Duodenal mucosa (tissue), 2 donors: Measurements from ENCODE around the gene PCSK4.
A peak's percentile ranks its signal among the peaks of the same experiment; 100 is the strongest.
"Not testable (repeated sequence)": the region's sequence is repeated elsewhere in the genome, so short reads cannot be mapped to it uniquely, and the experiment has no call there.

Source experiments
- H3K27ac ChIP-seq: one replicate; pipeline ENCODE4 v1.7.0; 2013; ENCODE audit warnings: low read depth, low read length
- H3K27me3 ChIP-seq, 2 donors: one replicate each; pipeline ENCODE4 v1.7.0; 2013; ENCODE audit warnings: low read length in 2 of 2, control low read depth in 1 of 2; ENCODE audit not compliant: insufficient read depth in 2 of 2, control insufficient read depth in 1 of 2
- H3K36me3 ChIP-seq, 2 donors: one replicate each; pipeline ENCODE4 v1.7.0; 2013; ENCODE audit warnings: low read length in 2 of 2, control low read depth in 1 of 2; ENCODE audit not compliant: insufficient read depth in 2 of 2, control insufficient read depth in 1 of 2
- H3K4me1 ChIP-seq, 2 donors: one replicate each; pipeline ENCODE4 v1.7.0; 2013; ENCODE audit warnings: low read length in 2 of 2, control low read depth in 1 of 2; ENCODE audit not compliant: insufficient read depth in 2 of 2, control insufficient read depth in 1 of 2
- H3K4me3 ChIP-seq, 2 donors: one replicate each; pipeline ENCODE4 v1.7.0; 2013; ENCODE audit warnings: low read length in 2 of 2, low read depth in 1 of 2
- H3K9ac ChIP-seq, 2 donors: one replicate each; pipeline ENCODE4 v1.7.0; 2013; ENCODE audit warnings: low read length in 2 of 2, low read depth in 1 of 2
- H3K9me3 ChIP-seq, 2 donors: one replicate each; pipeline ENCODE4 v1.7.0; 2013; ENCODE audit warnings: low read length in 2 of 2, control low read depth in 1 of 2; ENCODE audit not compliant: control insufficient read depth in 1 of 2

The PCSK4 gene

GRCh38 chr19:1522061-1522460, 31.9 kb upstream of the PCSK4 start:
- H3K9me3 ChIP-seq: no peaks in the 10 kb centered on the region
- H3K4me1 ChIP-seq: no peaks in the 10 kb centered on the region
- no peaks in the 10 kb centered on the region for H3K36me3 ChIP-seq
- peaks cover 31 to 46% of the 10 kb centered on the region in 2 donors for H3K27me3 ChIP-seq
- no peak overlapping the region for H3K9ac ChIP-seq
- H3K4me3 ChIP-seq: no peak overlapping the region
- no peak overlapping the region for H3K27ac ChIP-seq

- Histone ChIP-seq H3K27ac (no peak overlapping the region), H3K4me1 (no peaks in the 10 kb centered on the region), H3K4me3 (no peak overlapping the region), H3K9ac (no peak overlapping the region), H3K36me3 (no peaks in the 10 kb centered on the region), H3K9me3 (no peaks in the 10 kb centered on the region), H3K27me3 (peaks cover 31 to 43% of the 10 kb centered on the region in 2 donors)
Measured at GRCh38 chr19:1521636-1522035, 31.5 kb upstream of the PCSK4 start.

GRCh38 chr19:1520203-1520780, 30.1 kb upstream of the PCSK4 start:
- no peak overlapping the region for H3K27ac ChIP-seq
- no peaks in the 10 kb centered on the region for H3K4me1 ChIP-seq
- no peak overlapping the region for H3K9ac ChIP-seq
- no peaks in the 10 kb centered on the region for H3K36me3 ChIP-seq
- H3K9me3 ChIP-seq: no peaks in the 10 kb centered on the region
- peaks cover 22 to 35% of the 10 kb centered on the region in 2 donors for H3K27me3 ChIP-seq
- no peak overlapping the region for H3K4me3 ChIP-seq

GRCh38 chr19:1519802-1520201, 29.7 kb upstream of the PCSK4 start:
- H3K9me3 ChIP-seq: not testable (repeated sequence)

GRCh38 chr19:1518471-1518870, 28.3 kb upstream of the PCSK4 start:
- Histone ChIP-seq H3K36me3 (no peaks in the 10 kb centered on the region), H3K9me3 (no peaks in the 10 kb centered on the region), H3K27me3 (peaks cover 14 to 30% of the 10 kb centered on the region in 2 donors), H3K4me1 (no peaks in the 10 kb centered on the region), H3K27ac (no peak overlapping the region), H3K9ac (no peak overlapping the region), H3K4me3 (no peak overlapping the region)

More at GRCh38 chr19:1519802-1520201, 29.7 kb upstream of the PCSK4 start:
- not testable (repeated sequence) for H3K27ac ChIP-seq, H3K4me1 ChIP-seq, H3K9ac ChIP-seq, H3K4me3 ChIP-seq, H3K36me3 ChIP-seq
- peaks cover 21 to 35% of the 10 kb centered on the region in 2 donors for H3K27me3 ChIP-seq

GRCh38 chr19:1516395-1516753, 26.2 kb upstream of the PCSK4 start:
- peaks cover 5 to 9% of the 10 kb centered on the region in 2 donors for H3K4me1 ChIP-seq
- no peak overlapping the region for H3K27ac ChIP-seq
- no peak overlapping the region for H3K9ac ChIP-seq
- H3K9me3 ChIP-seq: no peaks in the 10 kb centered on the region
- H3K27me3 ChIP-seq: peaks cover 5 to 18% of the 10 kb centered on the region in 2 donors
- H3K4me3 ChIP-seq: no peak overlapping the region
- H3K36me3 ChIP-seq: no peaks in the 10 kb centered on the region

GRCh38 chr19:1514986-1515721, 25.0 kb upstream of the PCSK4 start:
- H3K9ac ChIP-seq: no peak overlapping the region
- H3K27ac ChIP-seq: no peak overlapping the region
- H3K36me3 ChIP-seq: no peaks in the 10 kb centered on the region
- H3K4me3 ChIP-seq: no peak overlapping the region
- H3K27me3 ChIP-seq: peaks cover 5 to 18% of the 10 kb centered on the region in 2 donors
- no peaks in the 10 kb centered on the region for H3K9me3 ChIP-seq
- peaks cover 13 to 17% of the 10 kb centered on the region in 2 donors for H3K4me1 ChIP-seq

- no peaks in the 10 kb centered on the region for H3K36me3 ChIP-seq
- no peak overlapping the region for H3K27ac ChIP-seq
- no peak overlapping the region for H3K9ac ChIP-seq
- H3K9me3 ChIP-seq: no peaks in the 10 kb centered on the region
- H3K4me3 ChIP-seq: no peak overlapping the region
- peaks cover 20 to 24% of the 10 kb centered on the region in 2 donors for H3K4me1 ChIP-seq
- H3K27me3 ChIP-seq: peaks cover 5 to 18% of the 10 kb centered on the region in 2 donors
Measured at GRCh38 chr19:1514295-1514661, 24.1 kb upstream of the PCSK4 start.

GRCh38 chr19:1513499-1514294, 23.5 kb upstream of the PCSK4 start:
- no peaks in the 10 kb centered on the region for H3K9me3 ChIP-seq
- H3K36me3 ChIP-seq: no peaks in the 10 kb centered on the region
- H3K27me3 ChIP-seq: peaks cover 5 to 18% of the 10 kb centered on the region in 2 donors
- H3K4me3 ChIP-seq: peak overlapping the region; percentile 45 to 47
- H3K4me1 ChIP-seq: peaks cover 20 to 24% of the 10 kb centered on the region in 2 donors
- H3K27ac ChIP-seq: no peak overlapping the region
- H3K9ac ChIP-seq: peak overlapping the region in 1 of 2 donors; percentile 43
